Endothelial cell (in vitro differentiated cells): ENCODE results near the gene C14orf119. TPM values are rescaled to one million over a fixed set of nuclear protein-coding genes. Genes with fewer than 3 reads are reported as not detected.

Source experiments
- DNase-seq: peaks from one replicate; pipeline ENCODE4 v3.0.0; 2021; ENCODE audit warnings: low spot score
- H3K27ac Mint-ChIP-seq: one replicate; pipeline ENCODE4 v1.8.0; 2021; ENCODE audit warnings: mixed read lengths, inconsistent platforms; ENCODE audit not compliant: unreplicated experiment
- H3K27me3 Mint-ChIP-seq: one replicate; pipeline ENCODE4 v1.8.0; 2021; ENCODE audit warnings: mild to moderate bottlenecking, moderate library complexity, mixed read lengths, inconsistent platforms; ENCODE audit not compliant: unreplicated experiment
- H3K36me3 Mint-ChIP-seq: one replicate; pipeline ENCODE4 v1.8.0; 2021; ENCODE audit warnings: mild to moderate bottlenecking, low read depth, mixed read lengths, inconsistent platforms; ENCODE audit not compliant: unreplicated experiment
- H3K4me1 Mint-ChIP-seq: one replicate; pipeline ENCODE4 v1.8.0; 2021; ENCODE audit warnings: mild to moderate bottlenecking, mixed read lengths, inconsistent platforms; ENCODE audit not compliant: unreplicated experiment
- H3K4me3 Mint-ChIP-seq: one replicate; pipeline ENCODE4 v1.8.0; 2021; ENCODE audit warnings: mild to moderate bottlenecking, mixed read lengths, inconsistent platforms; ENCODE audit not compliant: unreplicated experiment
- H3K9me3 Mint-ChIP-seq: one replicate; pipeline ENCODE4 v1.8.0; 2021; ENCODE audit warnings: mixed read lengths, inconsistent platforms; ENCODE audit not compliant: unreplicated experiment
- total RNA-seq: library from RNA; stranded (reverse); fragmentation: NEBNext Ultra II Directional; extraction: Animal tissue kit (Norgen Biotek cat#: 25700); gene quantifications from one replicate; pipeline ENCODE4 v1.2.1, GENCODE V29; 2021; ENCODE audit not compliant: unreplicated experiment
- TF ChIP-seq, protein P1 (sequence below): fragments of 200-600 bp; sonication (generic); IDR thresholded peaks from one replicate; pipeline ENCODE4 v1.5.0; 2021; ENCODE audit warnings: antibody characterized with exemption; ENCODE audit not compliant: unreplicated experiment

Gene C14orf119
- total RNA-seq, 1 donor from 2014 or later = 55.2 TPM

- no peak overlapping the region for H3K4me3 Mint-ChIP-seq
- no peak for DNase-seq
- H3K27ac Mint-ChIP-seq = no peak overlapping the region
Measured at GRCh38 chr14:23101213-23101970, 6.1 kb downstream of the C14orf119 start.

GRCh38 chr14:23101986-23102625 is 6.8 kb downstream of the C14orf119 start:
- no peak overlapping the region for H3K4me3 Mint-ChIP-seq
- no peak for DNase-seq
- no peak overlapping the region for H3K27ac Mint-ChIP-seq
- H3K27me3 Mint-ChIP-seq = peaks cover 11% of the 10 kb centered on the region
- no peaks in the 10 kb centered on the region for H3K9me3 Mint-ChIP-seq
- peaks cover 43% of the 10 kb centered on the region for H3K4me1 Mint-ChIP-seq
- TF ChIP-seq, protein P1, sequence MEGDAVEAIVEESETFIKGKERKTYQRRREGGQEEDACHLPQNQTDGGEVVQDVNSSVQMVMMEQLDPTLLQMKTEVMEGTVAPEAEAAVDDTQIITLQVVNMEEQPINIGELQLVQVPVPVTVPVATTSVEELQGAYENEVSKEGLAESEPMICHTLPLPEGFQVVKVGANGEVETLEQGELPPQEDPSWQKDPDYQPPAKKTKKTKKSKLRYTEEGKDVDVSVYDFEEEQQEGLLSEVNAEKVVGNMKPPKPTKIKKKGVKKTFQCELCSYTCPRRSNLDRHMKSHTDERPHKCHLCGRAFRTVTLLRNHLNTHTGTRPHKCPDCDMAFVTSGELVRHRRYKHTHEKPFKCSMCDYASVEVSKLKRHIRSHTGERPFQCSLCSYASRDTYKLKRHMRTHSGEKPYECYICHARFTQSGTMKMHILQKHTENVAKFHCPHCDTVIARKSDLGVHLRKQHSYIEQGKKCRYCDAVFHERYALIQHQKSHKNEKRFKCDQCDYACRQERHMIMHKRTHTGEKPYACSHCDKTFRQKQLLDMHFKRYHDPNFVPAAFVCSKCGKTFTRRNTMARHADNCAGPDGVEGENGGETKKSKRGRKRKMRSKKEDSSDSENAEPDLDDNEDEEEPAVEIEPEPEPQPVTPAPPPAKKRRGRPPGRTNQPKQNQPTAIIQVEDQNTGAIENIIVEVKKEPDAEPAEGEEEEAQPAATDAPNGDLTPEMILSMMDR = no peak
- H3K36me3 Mint-ChIP-seq = peaks cover 19% of the 10 kb centered on the region

More at GRCh38 chr14:23101213-23101970, 6.1 kb downstream of the C14orf119 start:
- Mint-ChIP-seq H3K4me1 (peaks cover 44% of the 10 kb centered on the region), H3K27me3 (peaks cover 12% of the 10 kb centered on the region), H3K9me3 (no peaks in the 10 kb centered on the region), H3K36me3 (peaks cover 17% of the 10 kb centered on the region)
- TF ChIP-seq, protein P1 = no peak

DNA sequence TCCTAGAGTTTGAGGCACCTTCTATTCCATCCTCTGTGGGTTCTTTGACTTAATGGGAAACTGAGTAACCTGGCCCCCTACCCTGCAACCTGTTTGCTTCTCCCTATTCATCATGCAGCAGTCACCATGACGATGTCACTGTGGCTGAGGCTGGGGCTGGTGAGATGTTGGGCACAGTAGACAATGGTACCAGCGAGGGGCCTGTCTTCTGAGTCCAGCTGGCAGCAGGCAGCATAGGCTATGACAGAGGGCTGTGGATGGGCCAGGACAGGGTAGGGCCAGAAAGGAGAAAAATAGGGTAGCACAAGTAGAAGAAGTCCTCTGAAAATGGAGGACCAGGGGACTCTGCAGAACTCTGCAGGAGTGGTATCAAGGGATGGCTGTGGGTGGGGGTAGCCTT is 7.5 kb downstream of the C14orf119 start:
- TF ChIP-seq, protein P1 = no peak
- DNase-seq = no peak
- Mint-ChIP-seq H3K27me3 (peaks cover 12% of the 10 kb centered on the region), H3K9me3 (no peaks in the 10 kb centered on the region), H3K36me3 (peaks cover 14% of the 10 kb centered on the region), H3K4me1 (peaks cover 38% of the 10 kb centered on the region), H3K4me3 (no peak overlapping the region), H3K27ac (no peak overlapping the region)

- TF ChIP-seq, protein P1 = no peak
- H3K4me3 Mint-ChIP-seq = no peak overlapping the region
- H3K27me3 Mint-ChIP-seq = peaks cover 12% of the 10 kb centered on the region
- H3K36me3 Mint-ChIP-seq = peaks cover 14% of the 10 kb centered on the region
- DNase-seq = no peak
- H3K4me1 Mint-ChIP-seq = peaks cover 37% of the 10 kb centered on the region
- H3K9me3 Mint-ChIP-seq = no peaks in the 10 kb centered on the region
- H3K27ac Mint-ChIP-seq = no peak overlapping the region
Measured at GRCh38 chr14:23103581-23103980, 8.3 kb downstream of the C14orf119 start.

DNA sequence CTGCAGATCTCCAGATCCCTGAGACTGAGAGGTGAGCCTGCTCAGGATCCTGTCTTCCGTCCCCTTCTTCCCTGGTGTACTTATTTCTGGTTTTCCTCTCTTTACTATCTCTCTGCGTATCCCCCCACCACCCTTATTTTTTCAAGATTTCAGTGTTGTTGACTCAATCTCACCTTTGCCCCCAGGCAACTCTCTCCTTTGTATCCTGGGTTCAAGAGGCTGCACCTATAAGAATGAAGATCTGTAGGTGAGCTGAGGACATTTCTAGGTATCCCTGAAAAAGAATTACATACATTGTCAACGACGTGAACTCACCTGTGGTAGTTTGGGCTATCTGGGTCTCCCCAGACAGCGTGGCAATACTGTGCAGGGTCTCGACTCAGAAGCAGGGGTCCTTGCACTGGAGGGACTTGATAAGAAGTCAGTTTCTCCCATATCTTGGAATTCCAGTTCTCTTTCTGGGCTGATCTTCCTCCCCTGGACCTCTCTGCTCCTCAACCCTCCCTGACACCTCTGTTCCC is 8.8 kb downstream of the C14orf119 start:
- H3K4me3 Mint-ChIP-seq = peak overlapping the region; percentile 31
- H3K9me3 Mint-ChIP-seq = no peaks in the 10 kb centered on the region
- H3K27ac Mint-ChIP-seq = no peak overlapping the region
- peaks cover 11% of the 10 kb centered on the region for H3K27me3 Mint-ChIP-seq
- DNase-seq = no peak
- H3K36me3 Mint-ChIP-seq = peaks cover 9% of the 10 kb centered on the region
- peaks cover 37% of the 10 kb centered on the region for H3K4me1 Mint-ChIP-seq
- TF ChIP-seq, protein P1 = no peak
